MM.1S (cell line): ENCODE results near the gene SCUBE2.

ENCODE experiments used
- DNase-seq: peaks from one replicate; pipeline ENCODE4 v3.0.0-alpha.2; 2015
- H2AFZ ChIP-seq: fragments of 300-600 bp; sonication (generic); 2 replicates; pipeline ENCODE4 v1.6.0; 2016; ENCODE audit warnings: antibody characterized with exemption, low read length
- H3F3A ChIP-seq: fragments of 300-600 bp; sonication (generic); 2 replicates; pipeline ENCODE4 v1.6.1; 2016; ENCODE audit warnings: mild to moderate bottlenecking, antibody characterized with exemption, low read length, moderate library complexity, mixed read lengths; ENCODE audit not compliant: insufficient read depth
- H3K27ac ChIP-seq: fragments of 300-600 bp; sonication (generic); 2 replicates; pipeline ENCODE4 v1.5.1; 2016; ENCODE audit warnings: mild to moderate bottlenecking, low read length
- H3K27me3 ChIP-seq: fragments of 300-600 bp; sonication (generic); replicated peaks from 2 replicates; pipeline ENCODE4 v1.6.0; 2016; ENCODE audit warnings: low read length; ENCODE audit not compliant: insufficient read depth
- H3K36me3 ChIP-seq: fragments of 300-600 bp; sonication (generic); replicated peaks from 2 replicates; pipeline ENCODE4 v1.6.1; 2016; ENCODE audit warnings: mild to moderate bottlenecking, low read length, mixed read lengths; ENCODE audit not compliant: insufficient read depth
- H3K4me1 ChIP-seq: fragments of 300-600 bp; sonication (generic); 2 replicates; pipeline ENCODE4 v1.6.1; 2016; ENCODE audit warnings: low read length, mixed read lengths
- H3K4me2 ChIP-seq: fragments of 300-600 bp; sonication (generic); 2 replicates; pipeline ENCODE4 v1.6.0; 2016; ENCODE audit warnings: low read depth, low read length
- H3K4me3 ChIP-seq: fragments of 300-600 bp; sonication (generic); 2 replicates; pipeline ENCODE4 v1.5.1; 2016; ENCODE audit warnings: low read length, mixed read lengths
- H3K79me2 ChIP-seq: fragments of 300-600 bp; sonication (generic); 2 replicates; pipeline ENCODE4 v1.6.1; 2016; ENCODE audit warnings: mixed run types, low read length, mixed read lengths
- H3K9ac ChIP-seq: fragments of 300-600 bp; sonication (generic); 2 replicates; pipeline ENCODE4 v1.6.1; 2016; ENCODE audit warnings: low read length, mixed read lengths
- H3K9me2 ChIP-seq: fragments of 300-600 bp; sonication (generic); replicated peaks from 2 replicates; pipeline ENCODE4 v1.6.1; 2016; ENCODE audit warnings: mild to moderate bottlenecking, low read length, mixed read lengths; ENCODE audit not compliant: insufficient read depth
- H3K9me3 ChIP-seq: fragments of 300-600 bp; sonication (generic); replicated peaks from 2 replicates; pipeline ENCODE4 v1.6.1; 2016; ENCODE audit warnings: mild to moderate bottlenecking, low read length, mixed read lengths; ENCODE audit not compliant: insufficient read depth
- H4K20me1 ChIP-seq: fragments of 300-600 bp; sonication (generic); 2 replicates; pipeline ENCODE4 v1.6.1; 2016; ENCODE audit warnings: mild to moderate bottlenecking, low read length, moderate library complexity, mixed read lengths; ENCODE audit not compliant: insufficient read depth
- EZH2 ChIP-seq: fragments of 300-600 bp; sonication (generic); optimal IDR thresholded peaks from 2 replicates; pipeline ENCODE3; 2017; ENCODE audit warnings: low read depth, mild to moderate bottlenecking, antibody characterized with exemption, low read length, mixed read lengths
- EZH2phosphoT487 ChIP-seq: fragments of 300-600 bp; sonication (generic); IDR thresholded peaks from 2 replicates; pipeline ENCODE4 v1.6.1; 2018; ENCODE audit warnings: antibody characterized with exemption, low read length
- TF ChIP-seq, protein P1 (sequence below): fragments of 300-600 bp; sonication (generic); IDR thresholded peaks from 2 replicates; pipeline ENCODE4 v1.5.1; 2016; ENCODE audit warnings: antibody characterized with exemption, low read length, mixed read lengths

Gene SCUBE2

GRCh38 chr11:9038541-9038940, 52.9 kb downstream of the SCUBE2 start:
- no peaks in the 10 kb centered on the region for H3K36me3 ChIP-seq
- no peak for DNase-seq
- no peaks in the 10 kb centered on the region for H3K27me3 ChIP-seq
- no peaks in the 10 kb centered on the region for H3K9me3 ChIP-seq
- H3K9me2 ChIP-seq = no peaks in the 10 kb centered on the region
- no peak overlapping the region for H2AFZ ChIP-seq
- no peak for TF ChIP-seq EZH2phosphoT487
- TF ChIP-seq, protein P1, sequence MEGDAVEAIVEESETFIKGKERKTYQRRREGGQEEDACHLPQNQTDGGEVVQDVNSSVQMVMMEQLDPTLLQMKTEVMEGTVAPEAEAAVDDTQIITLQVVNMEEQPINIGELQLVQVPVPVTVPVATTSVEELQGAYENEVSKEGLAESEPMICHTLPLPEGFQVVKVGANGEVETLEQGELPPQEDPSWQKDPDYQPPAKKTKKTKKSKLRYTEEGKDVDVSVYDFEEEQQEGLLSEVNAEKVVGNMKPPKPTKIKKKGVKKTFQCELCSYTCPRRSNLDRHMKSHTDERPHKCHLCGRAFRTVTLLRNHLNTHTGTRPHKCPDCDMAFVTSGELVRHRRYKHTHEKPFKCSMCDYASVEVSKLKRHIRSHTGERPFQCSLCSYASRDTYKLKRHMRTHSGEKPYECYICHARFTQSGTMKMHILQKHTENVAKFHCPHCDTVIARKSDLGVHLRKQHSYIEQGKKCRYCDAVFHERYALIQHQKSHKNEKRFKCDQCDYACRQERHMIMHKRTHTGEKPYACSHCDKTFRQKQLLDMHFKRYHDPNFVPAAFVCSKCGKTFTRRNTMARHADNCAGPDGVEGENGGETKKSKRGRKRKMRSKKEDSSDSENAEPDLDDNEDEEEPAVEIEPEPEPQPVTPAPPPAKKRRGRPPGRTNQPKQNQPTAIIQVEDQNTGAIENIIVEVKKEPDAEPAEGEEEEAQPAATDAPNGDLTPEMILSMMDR = no peak
- no peak for TF ChIP-seq EZH2
- H3K4me2 ChIP-seq = no peak overlapping the region
- no peak overlapping the region for H3K4me3 ChIP-seq
- H3F3A ChIP-seq = no peaks in the 10 kb centered on the region
- no peaks in the 10 kb centered on the region for H3K79me2 ChIP-seq
- no peaks in the 10 kb centered on the region for H3K4me1 ChIP-seq
- H3K27ac ChIP-seq = no peak overlapping the region
- H3K9ac ChIP-seq = no peak overlapping the region
- H4K20me1 ChIP-seq = no peaks in the 10 kb centered on the region

DNA sequence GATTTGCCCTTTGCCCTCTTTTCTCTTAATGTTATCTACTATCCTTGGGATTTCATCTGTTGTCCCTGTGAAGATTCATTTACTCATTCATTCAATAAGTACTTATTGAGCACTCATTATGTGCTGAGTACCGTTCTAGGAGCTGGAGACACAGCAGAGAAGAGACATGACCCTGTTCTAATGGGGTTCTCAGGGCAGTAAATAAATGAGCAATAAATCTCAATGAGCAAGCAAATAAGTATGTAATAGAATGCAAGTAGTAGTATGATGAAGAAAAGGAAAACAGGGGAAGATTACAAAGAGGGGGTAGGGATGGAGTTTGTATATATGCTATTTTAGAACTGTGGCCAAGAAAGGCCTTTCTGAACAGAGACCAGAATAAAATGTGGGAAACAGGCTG, 53.4 kb downstream of the SCUBE2 start:
- Histone ChIP-seq H3K9me3 (no peaks in the 10 kb centered on the region), H3K79me2 (no peaks in the 10 kb centered on the region), H3K4me1 (no peaks in the 10 kb centered on the region), H3K9ac (no peak overlapping the region), H4K20me1 (no peaks in the 10 kb centered on the region), H3K36me3 (no peaks in the 10 kb centered on the region), H3F3A (no peaks in the 10 kb centered on the region), H3K27me3 (no peaks in the 10 kb centered on the region), H3K9me2 (no peaks in the 10 kb centered on the region), H3K4me2 (no peak overlapping the region), H3K27ac (no peak overlapping the region), H3K4me3 (no peak overlapping the region), H2AFZ (no peak overlapping the region)
- TF ChIP-seq EZH2 (no peak), EZH2phosphoT487 (no peak)
- TF ChIP-seq, protein P1 = no peak
- DNase-seq = no peak

- Histone ChIP-seq H2AFZ (no peak overlapping the region), H3K4me2 (no peak overlapping the region), H3K27ac (no peak overlapping the region), H3K36me3 (no peaks in the 10 kb centered on the region), H3K9ac (no peak overlapping the region), H3F3A (no peaks in the 10 kb centered on the region), H3K4me1 (no peaks in the 10 kb centered on the region), H3K27me3 (no peaks in the 10 kb centered on the region), H3K79me2 (no peaks in the 10 kb centered on the region), H3K4me3 (no peak overlapping the region), H4K20me1 (no peaks in the 10 kb centered on the region), H3K9me3 (no peaks in the 10 kb centered on the region), H3K9me2 (no peaks in the 10 kb centered on the region)
- DNase-seq = no peak
- TF ChIP-seq EZH2phosphoT487 (no peak), EZH2 (no peak)
- TF ChIP-seq, protein P1 = no peak
Observed at GRCh38 chr11:9037046-9037780, 54.2 kb downstream of the SCUBE2 start.
